ENCODE data around the gene TBC1D5.

GRCh38 chr3:17501745-17502144 is 240.7 kb downstream of the TBC1D5 start:
- TF ChIP-seq CTCF (IDR thresholded peaks at IDR 0.05) = no peak
- TF ChIP-seq SIN3A (IDR thresholded peaks at IDR 0.05; ENCODE audit: borderline replicate concordance, insufficient read depth, low read depth, low read length) = no peak
- TF ChIP-seq POLR2AphosphoS5 (IDR thresholded peaks at IDR 0.05; ENCODE audit: low read depth, low read length) = no peak
- no peak for TF ChIP-seq TCF7L2 (IDR thresholded peaks at IDR 0.05; ENCODE audit: low read depth, low read length)

Measured in Panc1 (cell line).